ENCODE measurements around the gene STAT5B.
"Not testable (repeated sequence)": the region's sequence is repeated elsewhere in the genome, so short reads cannot be mapped to it uniquely, and the experiment has no call there.

The STAT5B gene

GRCh38 chr17:42266462-42266861, 9.7 kb downstream of the STAT5B start:
- no peak for DNase-seq

GRCh38 chr17:42264366-42264765, 11.8 kb downstream of the STAT5B start:
- not testable (repeated sequence) for DNase-seq

GRCh38 chr17:42260318-42260717, 15.9 kb downstream of the STAT5B start:
- no peak for DNase-seq

- no peak for DNase-seq
These were observed 20.7 kb downstream of the STAT5B start for GRCh38 chr17:42255445-42255844.

GRCh38 chr17:42253578-42253977, 22.6 kb downstream of the STAT5B start:
- DNase-seq: no peak

GRCh38 chr17:42252597-42253550, 23.3 kb downstream of the STAT5B start:
- no peak for DNase-seq

- no peak for DNase-seq
These were observed 25.1 kb downstream of the STAT5B start for GRCh38 chr17:42251115-42251514.

GRCh38 chr17:42249681-42250446, 26.3 kb downstream of the STAT5B start:
- DNase-seq: peak; percentile 59 to 76

- peak; percentile 86 to 87 for DNase-seq
These were observed 27.6 kb downstream of the STAT5B start for GRCh38 chr17:42248351-42249179.

- DNase-seq: no peak
These were observed 28.5 kb downstream of the STAT5B start for GRCh38 chr17:42247734-42248133.

- no peak for DNase-seq
These were observed 29.7 kb downstream of the STAT5B start for GRCh38 chr17:42246515-42246914.

GRCh38 chr17:42245183-42245582, 31.0 kb downstream of the STAT5B start:
- DNase-seq: not testable (repeated sequence)

GRCh38 chr17:42244116-42244515, 32.1 kb downstream of the STAT5B start:
- not testable (repeated sequence) for DNase-seq

- DNase-seq: no peak
These were observed 32.7 kb downstream of the STAT5B start for GRCh38 chr17:42243493-42243982.

- no peak for DNase-seq
These were observed 34.3 kb downstream of the STAT5B start for GRCh38 chr17:42241871-42242270.

GRCh38 chr17:42240863-42241262, 35.3 kb downstream of the STAT5B start:
- DNase-seq: not testable (repeated sequence)

- no peak for DNase-seq
These were observed 36.0 kb downstream of the STAT5B start for GRCh38 chr17:42240201-42240600.

GRCh38 chr17:42239576-42239975, 36.6 kb downstream of the STAT5B start:
- DNase-seq: not testable (repeated sequence)

- DNase-seq: no peak
These were observed 39.4 kb downstream of the STAT5B start for GRCh38 chr17:42236760-42237159.

GRCh38 chr17:42233994-42234393, 42.2 kb downstream of the STAT5B start:
- DNase-seq: no peak

- DNase-seq: no peak
These were observed 43.0 kb downstream of the STAT5B start for GRCh38 chr17:42233156-42233555.

- no peak for DNase-seq
These were observed 46.0 kb downstream of the STAT5B start for GRCh38 chr17:42230225-42230624.
